GM18861 (cell line): ENCODE data around the gene NDC1.
"Not testable (repeated sequence)": the region's sequence is repeated elsewhere in the genome, so short reads cannot be mapped to it uniquely, and the experiment has no call there.

Experiments
- ATAC-seq: cut with Tn5 transposase; IDR thresholded peaks from one replicate; pipeline ENCODE4 v1.9.1; 2021; ENCODE audit not compliant: unreplicated experiment

Gene NDC1

GRCh38 chr1:53837924-53838653 is at the start of gene NDC1:
NDC1 (minus strand) TSS chr1:53838296; CDS start chr1:53838261, 35 bp downstream.
- ATAC-seq: peak; percentile 72

GRCh38 chr1:53883600-53883999 is 45.5 kb upstream of the NDC1 start:
- not testable (repeated sequence) for ATAC-seq

GRCh38 chr1:53881853-53882252 is 43.8 kb upstream of the NDC1 start:
- ATAC-seq: not testable (repeated sequence)

GRCh38 chr1:53878492-53879105 is 40.5 kb upstream of the NDC1 start:
- no peak for ATAC-seq

GRCh38 chr1:53875150-53875549 is 37.1 kb upstream of the NDC1 start:
- not testable (repeated sequence) for ATAC-seq

- no peak for ATAC-seq
These were observed 33.8 kb upstream of the NDC1 start for GRCh38 chr1:53871773-53872484.

GRCh38 chr1:53871221-53871620 is 33.1 kb upstream of the NDC1 start:
- no peak for ATAC-seq

- no peak for ATAC-seq
These were observed 31.5 kb upstream of the NDC1 start for GRCh38 chr1:53869454-53870117.

GRCh38 chr1:53868565-53868964 is 30.5 kb upstream of the NDC1 start:
- no peak for ATAC-seq

- no peak for ATAC-seq
These were observed 24.4 kb upstream of the NDC1 start for GRCh38 chr1:53862507-53862906.

GRCh38 chr1:53860967-53861411 is 22.9 kb upstream of the NDC1 start:
- ATAC-seq: no peak

- no peak for ATAC-seq
These were observed 13.6 kb upstream of the NDC1 start for GRCh38 chr1:53851571-53852285.

GRCh38 chr1:53850082-53850673 is 12.1 kb upstream of the NDC1 start:
- no peak for ATAC-seq

GRCh38 chr1:53847980-53848379 is 9.9 kb upstream of the NDC1 start:
- ATAC-seq: no peak

- ATAC-seq: no peak
These were observed 4.3 kb upstream of the NDC1 start for GRCh38 chr1:53842347-53842746.

- no peak for ATAC-seq
These were observed 518 bp upstream of the NDC1 start for GRCh38 chr1:53838654-53838974.

- ATAC-seq: no peak
These were observed 511 bp downstream of the NDC1 start for GRCh38 chr1:53837646-53837923.

- ATAC-seq: peak; percentile 19
These were observed 2.6 kb downstream of the NDC1 start for GRCh38 chr1:53835491-53835890.

- ATAC-seq: no peak
These were observed 3.3 kb downstream of the NDC1 start for GRCh38 chr1:53834776-53835175.

GRCh38 chr1:53833393-53833792 is 4.7 kb downstream of the NDC1 start:
- no peak for ATAC-seq

GRCh38 chr1:53826367-53826766 is 11.7 kb downstream of the NDC1 start:
- no peak for ATAC-seq
